B cell (primary cell): ENCODE results near the gene FRMD4B.

ENCODE experiments used
- CTCF ChIP-seq: fragments of 200-600 bp; IDR thresholded peaks from one replicate; pipeline ENCODE4 v1.8.0; 2022; ENCODE audit warnings: antibody characterized with exemption, mild to moderate bottlenecking
- EZH2 ChIP-seq: IDR thresholded peaks from 2 replicates; pipeline ENCODE4 v1.6.1; 2012; ENCODE audit warnings: borderline replicate concordance, low read depth, mild to moderate bottlenecking, moderate library complexity, low read length; ENCODE audit not compliant: insufficient read depth, poor library complexity, severe bottlenecking

GRCh38 chr3:69197922-69198530 is 187.9 kb downstream of the FRMD4B start:
- TF ChIP-seq CTCF (no peak), EZH2 (no peak)
